Right ventricle myocardium superior (tissue), 1 donor: Measurements from ENCODE around the gene RPH3AL. TPM values are rescaled to one million over a fixed set of nuclear protein-coding genes. Genes with fewer than 3 reads are reported as not detected.

Source experiments
- ATAC-seq: fragments of 200-7000 bp; cut with Tn5 transposase; one replicate; pipeline ENCODE4 v1.9.1; 2020; ENCODE audit warnings: mild to moderate bottlenecking; ENCODE audit not compliant: poor library complexity
- DNase-seq: peaks from one replicate; pipeline ENCODE4 v3.0.0-alpha.2; 2020
- intact Hi-C: fragments of 100-400 bp; cut with DNase I; formaldehyde crosslinking; loops from one replicate; pipeline ENCODE4 v1.11.2; 2022
- long read RNA-seq: library from polyadenylated mRNA; unstranded; transcript quantifications from one replicate; pipeline ENCODE4 v2.0.0, GENCODE V29; 2021
- total RNA-seq: library from RNA; stranded (reverse); fragmentation: NEBNext Ultra II Directional; extraction: Animal tissue kit (Norgen Biotek cat#: 25700); gene quantifications from one replicate; pipeline ENCODE4 v1.2.1, GENCODE V29; 2021
- donor health status: DM: no; HTN: yes; CAD: no; lungs with severe emphysema.

RPH3AL gene, protein sequence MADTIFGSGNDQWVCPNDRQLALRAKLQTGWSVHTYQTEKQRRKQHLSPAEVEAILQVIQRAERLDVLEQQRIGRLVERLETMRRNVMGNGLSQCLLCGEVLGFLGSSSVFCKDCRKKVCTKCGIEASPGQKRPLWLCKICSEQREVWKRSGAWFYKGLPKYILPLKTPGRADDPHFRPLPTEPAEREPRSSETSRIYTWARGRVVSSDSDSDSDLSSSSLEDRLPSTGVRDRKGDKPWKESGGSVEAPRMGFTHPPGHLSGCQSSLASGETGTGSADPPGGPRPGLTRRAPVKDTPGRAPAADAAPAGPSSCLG
- total RNA-seq, result 4.6 TPM
- long read RNA-seq, partial matches to known transcripts, result 1 of 4 reads
- long read RNA-seq, other reads (novel, unspliced or antisense), result 3 of 4 reads

DNA sequence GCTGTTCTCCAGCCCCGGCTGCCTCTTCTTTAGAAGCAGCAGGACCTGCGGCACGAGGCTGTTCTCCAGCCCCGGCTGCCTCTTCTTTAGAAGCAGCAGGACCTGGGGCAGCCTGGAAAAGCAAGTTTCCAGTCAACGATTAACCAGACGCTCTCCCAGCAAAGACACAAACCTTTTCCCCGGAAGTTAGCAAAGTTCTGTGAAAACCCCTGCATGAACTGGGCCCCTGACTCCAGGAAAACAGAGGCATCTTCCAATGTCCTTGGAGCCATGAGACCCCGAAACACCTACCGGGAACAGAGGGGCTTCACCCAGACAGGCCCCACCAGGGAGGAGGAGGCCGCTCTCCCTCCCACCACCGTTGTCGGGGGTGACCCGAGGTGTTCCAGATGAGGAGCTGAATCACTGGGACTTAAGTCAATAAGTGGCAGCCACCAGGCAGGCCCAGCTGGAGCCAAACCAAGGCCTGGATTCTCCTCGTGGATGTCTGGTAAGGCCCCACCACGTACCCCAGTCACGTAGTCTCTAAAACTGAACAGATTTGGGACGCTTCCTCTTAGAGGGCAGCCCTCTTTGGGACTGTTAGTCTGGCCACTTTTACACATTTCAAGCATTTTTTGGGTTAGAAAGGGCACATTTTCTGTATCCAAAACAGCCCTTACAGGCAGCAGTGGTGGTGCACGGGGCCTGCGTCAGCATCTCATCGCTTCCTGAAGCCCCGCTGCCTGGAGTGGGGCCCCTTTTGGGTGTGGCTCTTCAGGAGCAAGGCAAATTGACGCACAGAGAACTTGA is at the start of gene RPH3AL:
RPH3AL (minus strand) TSS at position 387 of the 792 bp plus-strand sequence. CDS start 25,264 bp downstream, outside the sequence.
- peak; percentile 66 for DNase-seq
- peak; percentile 31 for ATAC-seq
- intact Hi-C loops, result no loop called here

DNA sequence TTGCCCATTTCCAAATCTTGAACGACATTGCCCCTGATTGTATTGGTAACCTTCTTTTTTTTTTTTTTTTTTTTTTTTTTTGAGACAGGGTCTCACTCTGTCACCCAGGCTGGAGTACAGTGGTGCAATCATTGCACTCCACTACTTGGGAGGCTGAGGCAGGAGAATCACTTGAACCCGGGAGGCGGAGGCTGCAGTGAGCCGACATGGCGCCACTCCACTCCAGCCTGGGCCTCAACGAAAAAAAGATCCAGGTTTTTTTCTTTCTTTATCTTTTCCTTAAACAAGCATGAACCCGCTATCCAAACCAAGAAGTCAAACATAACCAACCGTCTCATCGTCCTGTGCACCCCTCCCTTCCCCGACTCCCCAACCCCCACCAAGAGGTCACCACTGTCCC is 47.6 kb upstream of the RPH3AL start:
- DNase-seq, result no peak
- intact Hi-C loops, result no loop called here
- no peak for ATAC-seq

DNA sequence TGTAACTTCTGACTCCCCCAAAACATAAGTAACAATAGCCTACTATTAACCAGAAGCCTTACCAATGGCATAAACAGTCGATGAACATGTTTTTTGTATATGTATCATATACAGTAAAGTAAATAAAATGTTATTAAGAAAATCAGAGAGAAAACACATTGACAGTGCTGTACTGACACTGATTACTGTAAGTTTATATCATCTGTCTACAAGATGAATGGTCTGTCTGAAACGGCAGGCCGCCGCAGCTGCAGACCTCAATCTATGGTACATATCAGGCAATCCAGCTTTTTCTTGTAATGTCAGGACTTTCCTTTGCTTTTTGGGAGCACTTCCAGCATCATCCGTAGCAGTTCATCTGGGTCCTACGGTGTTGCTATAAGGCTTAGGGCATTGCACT is 44.2 kb upstream of the RPH3AL start:
- ATAC-seq, result no peak
- intact Hi-C loops, result no loop called here
- DNase-seq, result no peak

DNA sequence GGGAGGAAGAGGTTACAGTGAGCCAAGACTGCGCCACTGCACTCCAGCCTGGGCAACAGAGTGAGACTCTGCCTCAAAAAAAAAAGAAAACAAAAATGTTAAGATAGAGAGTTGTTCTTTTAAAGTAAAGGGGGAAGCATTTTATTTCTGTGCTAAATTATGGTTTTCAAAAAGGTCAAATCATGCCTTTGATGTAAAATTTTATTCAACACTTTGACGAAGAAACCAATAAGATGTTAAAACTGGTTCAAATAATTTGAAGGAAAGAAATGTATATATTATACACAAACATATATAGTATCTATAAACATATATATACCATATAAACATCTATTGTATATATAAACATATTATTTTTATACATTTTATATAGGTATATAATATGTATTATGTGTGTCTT is 43.4 kb upstream of the RPH3AL start:
- intact Hi-C loops, result no loop called here
- DNase-seq, result no peak
- ATAC-seq, result no peak

DNA sequence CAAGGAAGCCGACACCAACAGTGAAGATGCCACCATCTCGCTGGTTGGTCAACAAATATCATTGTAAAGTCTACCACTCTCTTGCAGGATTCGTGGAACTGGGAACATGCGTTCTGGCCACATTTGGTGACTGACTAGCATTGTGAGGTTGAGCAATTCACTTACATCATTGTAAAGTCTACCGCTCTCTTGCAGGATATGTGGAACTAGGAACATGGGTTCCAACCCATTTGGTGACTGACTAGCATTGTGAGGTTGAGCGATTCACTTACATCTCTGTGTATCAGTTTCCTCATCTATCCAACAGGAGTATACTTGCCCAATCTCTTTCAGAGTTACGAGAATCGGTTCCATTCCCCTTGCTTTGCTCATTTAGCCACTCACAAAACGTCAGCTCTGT is 42.6 kb upstream of the RPH3AL start:
- intact Hi-C loops, result no loop called here
- no peak for ATAC-seq

GRCh38 chr17:394718-395095 is 42.1 kb upstream of the RPH3AL start:
- intact Hi-C loops, result no loop called here
- no peak for DNase-seq
- no peak for ATAC-seq

More for the DNA sequence above, 42.6 kb upstream of the RPH3AL start:
- DNase-seq, result no peak

DNA sequence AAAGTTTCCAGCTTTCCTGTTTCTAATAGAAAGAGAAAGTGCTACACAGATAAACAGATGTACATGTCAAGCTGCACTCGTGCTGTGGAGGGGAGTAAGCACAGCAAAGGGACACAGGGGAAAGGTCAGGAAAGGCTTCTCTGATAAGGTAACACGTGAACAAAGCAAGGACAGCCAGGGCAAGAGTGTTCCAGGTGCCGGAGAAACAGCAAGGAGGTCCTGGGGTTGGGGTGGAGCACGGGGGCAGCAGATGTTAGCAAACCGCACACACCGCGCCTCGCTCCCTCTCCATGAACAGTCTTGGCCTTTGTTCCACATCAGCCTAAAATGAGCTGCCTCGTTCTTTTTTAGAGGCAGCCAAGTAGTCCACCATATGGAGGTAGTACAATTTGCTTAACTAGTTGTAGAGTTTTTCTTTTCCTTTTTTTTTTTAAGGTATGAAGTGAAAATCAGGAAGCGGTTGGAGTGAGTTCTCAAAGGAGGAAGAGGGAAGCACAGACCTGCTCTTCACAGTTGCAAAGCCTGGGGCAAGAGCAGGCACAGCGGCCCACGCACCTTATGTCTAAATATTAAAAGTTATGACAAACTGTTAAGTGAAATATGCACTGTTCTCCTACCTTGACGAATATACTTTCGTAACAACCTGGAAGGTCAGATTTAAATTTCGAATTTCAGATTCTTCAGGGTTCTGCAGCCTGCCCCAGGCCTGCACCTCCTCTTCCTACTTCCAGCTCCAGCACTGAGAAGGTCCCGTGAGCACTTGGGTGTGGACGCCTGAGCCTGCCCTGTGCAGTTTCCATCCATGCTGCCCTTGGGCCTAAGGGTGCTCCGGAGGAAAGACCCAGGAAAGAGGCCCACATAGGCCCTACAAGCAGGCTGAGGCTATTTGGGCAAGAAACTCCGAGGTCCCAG is 41.5 kb upstream of the RPH3AL start:
- peak; percentile 18 for ATAC-seq
- intact Hi-C loops, result no loop called here
- no peak for DNase-seq

DNA sequence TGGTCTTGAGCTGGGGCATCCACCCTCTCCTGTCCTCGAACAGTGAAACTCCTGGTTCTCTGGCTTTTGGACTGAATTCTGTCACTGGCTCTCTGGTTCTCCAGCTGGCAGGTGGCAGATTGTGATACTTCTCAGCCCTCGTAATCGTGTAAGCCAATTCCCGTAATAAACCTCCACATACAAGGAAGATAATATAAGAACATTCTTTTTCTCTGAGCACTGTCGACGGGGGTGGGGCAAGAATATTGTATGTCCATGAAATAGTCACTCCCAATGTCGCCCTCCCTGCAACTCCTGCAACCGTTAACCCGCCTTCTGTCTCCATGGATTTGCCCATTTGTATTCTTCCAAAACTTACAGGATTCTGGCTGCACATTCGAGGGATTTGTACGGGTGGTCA is 39.2 kb upstream of the RPH3AL start:
- ATAC-seq (no peak), DNase-seq (no peak)
- intact Hi-C loops, result no loop called here

DNA sequence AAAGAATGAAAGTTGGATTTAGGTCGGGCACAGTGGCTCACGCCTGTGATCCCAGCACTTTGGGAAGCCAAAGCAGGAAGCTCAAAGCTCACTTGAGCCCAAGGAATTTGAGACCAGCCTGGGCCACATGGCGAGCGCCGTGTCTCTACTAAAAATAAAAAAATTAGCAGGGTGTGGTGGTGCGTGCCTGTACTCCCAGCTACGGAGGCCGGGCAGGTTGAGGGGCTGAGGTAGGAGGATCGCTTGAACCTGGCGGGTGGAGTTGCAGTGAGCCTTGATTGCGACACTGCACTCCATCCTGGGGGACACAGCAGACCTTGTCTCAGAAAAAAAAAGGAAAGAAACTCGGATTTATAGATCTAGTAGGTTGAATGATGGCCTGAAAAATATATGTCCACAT is 37.4 kb upstream of the RPH3AL start:
- DNase-seq, result no peak
- ATAC-seq, result no peak
- intact Hi-C loops, result no loop called here

- ATAC-seq, result no peak
- intact Hi-C loops, result loop anchor here (5.0 kb wide), 1 partner anchor 241 kb away; no protein-coding TSS in a partner anchor
- DNase-seq, result no peak
Observed at GRCh38 chr17:388087-388486, 35.5 kb upstream of the RPH3AL start.

DNA sequence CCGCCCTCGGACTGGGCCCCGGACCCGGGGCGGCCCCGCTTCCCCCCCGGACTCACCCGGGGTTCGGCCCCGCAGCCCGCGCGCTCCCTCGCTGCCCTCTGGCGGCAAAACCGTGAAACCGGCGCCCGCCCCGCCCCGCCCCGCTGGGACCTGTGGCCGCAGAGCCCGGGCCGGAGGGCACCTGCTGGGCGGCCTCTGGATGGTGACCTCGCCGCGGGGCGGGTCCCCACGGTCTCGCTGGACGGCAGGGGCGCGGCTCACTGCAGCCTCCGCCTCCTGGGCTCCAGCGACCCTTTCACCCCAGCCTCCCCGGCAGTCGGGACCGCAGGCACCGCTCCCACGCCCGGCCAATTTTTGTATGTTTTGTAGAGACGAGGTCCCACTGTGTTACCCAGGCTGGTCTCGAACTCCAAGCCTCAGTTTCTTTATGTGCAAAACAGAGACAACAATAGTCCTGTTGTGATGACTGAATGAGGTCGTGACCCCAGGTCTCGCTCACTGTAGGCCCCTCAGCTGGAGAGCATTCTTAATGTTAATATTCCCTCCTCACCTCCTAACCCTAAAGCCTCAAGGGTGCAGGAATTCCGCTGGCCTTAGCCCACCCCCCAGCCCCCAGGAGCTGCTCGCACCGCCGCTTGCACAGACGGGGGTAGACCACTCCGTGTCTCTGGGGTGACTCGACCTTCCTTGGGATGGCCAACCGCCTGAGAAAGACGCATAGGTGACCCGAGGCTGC is 33.7 kb upstream of the RPH3AL start:
- intact Hi-C loops, result loop anchor here (5.0 kb wide), 1 partner anchor 239 kb away; no protein-coding TSS in a partner anchor
- DNase-seq (peak; percentile 90), ATAC-seq (peak; percentile 89)

DNA sequence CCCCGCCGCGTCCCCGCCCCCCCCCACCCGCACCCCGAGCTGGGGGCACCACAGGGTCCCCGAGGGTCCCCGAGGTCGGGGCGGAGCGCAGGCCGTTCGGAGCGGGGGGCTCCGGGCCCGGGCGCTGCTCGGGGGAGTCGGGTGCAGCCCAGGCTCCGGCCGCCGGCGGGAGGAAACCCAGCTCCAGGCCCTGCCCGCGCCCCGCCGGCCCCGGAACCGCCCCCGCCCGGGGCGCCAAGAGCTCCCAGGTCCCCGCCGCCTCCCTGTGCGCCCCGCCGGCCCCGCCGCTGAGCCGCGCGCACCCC is 33.2 kb upstream of the RPH3AL start:
- no peak for DNase-seq
- intact Hi-C loops, result loop anchor here (5.0 kb wide), 1 partner anchor 238 kb away; no protein-coding TSS in a partner anchor
- no peak for ATAC-seq

GRCh38 chr17:385178-385835 is 32.7 kb upstream of the RPH3AL start:
- ATAC-seq (peak; percentile 70), DNase-seq (peak; percentile 86)
- intact Hi-C loops, result loop anchor here (5.0 kb wide), 1 partner anchor 238 kb away; no protein-coding TSS in a partner anchor

- intact Hi-C loops, result loop anchor here (5.0 kb wide), 1 partner anchor 237 kb away; no protein-coding TSS in a partner anchor
- ATAC-seq (peak; percentile 2), DNase-seq (no peak)
Observed at GRCh38 chr17:384622-385177, 32.1 kb upstream of the RPH3AL start.

- no peak for ATAC-seq
- intact Hi-C loops, result no loop called here
- DNase-seq, result no peak
Observed at GRCh38 chr17:383771-384621, 31.4 kb upstream of the RPH3AL start.

GRCh38 chr17:382644-383533 is 30.3 kb upstream of the RPH3AL start:
- ATAC-seq (peak; percentile 25), DNase-seq (no peak)
- intact Hi-C loops, result no loop called here
